Upper lobe of left lung (tissue), 6 donors: ENCODE measurements around the gene GLYAT. TPM values are rescaled to one million over a fixed set of nuclear protein-coding genes. Genes with fewer than 3 reads are reported as not detected.

ENCODE experiments used
- ATAC-seq, 2 donors: fragments of 200-7000 bp; cut with Tn5 transposase; one replicate each; pipeline ENCODE4 v1.9.1; 2022; ENCODE audit warnings: mild to moderate bottlenecking in 2 of 2, moderate library complexity in 2 of 2; ENCODE audit not compliant: low FRiP score in 2 of 2
- DNase-seq, 2 donors: peaks; one replicate each; pipeline ENCODE4 v3.0.0-alpha.2; 2019 to 2020
- H3K27ac ChIP-seq, 4 donors: fragments of 200-600 bp; sonication (generic); one replicate each; pipeline ENCODE4 v1.5.1; 2016 to 2019
- H3K27me3 ChIP-seq, 4 donors: fragments of 200-600 bp; sonication (generic); one replicate each; pipeline ENCODE4 v1.5.1; 2017 to 2019
- H3K36me3 ChIP-seq, 4 donors: fragments of 200-600 bp; sonication (generic); one replicate each; pipeline ENCODE4 v1.5.1; 2016 to 2019
- H3K4me1 ChIP-seq, 4 donors: fragments of 200-600 bp; sonication (generic); one replicate each; pipeline ENCODE4 v1.5.1; 2018 to 2019
- H3K4me3 ChIP-seq, 4 donors: fragments of 200-600 bp; sonication (generic); one replicate each; pipeline ENCODE4 v1.5.1; 2017 to 2019; ENCODE audit warnings: mild to moderate bottlenecking in 2 of 4, moderate library complexity in 1 of 4
- H3K9me3 ChIP-seq, 4 donors: fragments of 200-600 bp; sonication (generic); one replicate each; pipeline ENCODE4 v1.5.1; 2018 to 2019
- CTCF ChIP-seq, 6 experiments: fragments of 450-650 bp in 4 of 6; fragments of 200-600 bp in 2 of 6; sonication (generic) in 2 of 6; IDR thresholded peaks; one replicate each; pipeline ENCODE4 v1.5.1; 2016 to 2019; ENCODE audit warnings: antibody characterized with exemption in 6 of 6
- EP300 ChIP-seq, 4 donors: sonication (generic); formaldehyde crosslinking; IDR thresholded peaks; one replicate each; pipeline ENCODE4 v1.5.1; 2017; ENCODE audit warnings: antibody characterized with exemption in 4 of 4, control low read depth in 2 of 4
- POLR2A ChIP-seq, 4 donors: fragments of 450-650 bp; IDR thresholded peaks; one replicate each; pipeline ENCODE4 v1.5.1; 2016 to 2017; ENCODE audit warnings: antibody characterized with exemption in 4 of 4, mild to moderate bottlenecking in 2 of 4
- POLR2AphosphoS5 ChIP-seq, 2 donors: sonication (generic); formaldehyde crosslinking; IDR thresholded peaks; one replicate each; pipeline ENCODE4 v1.5.1; 2017; ENCODE audit warnings: antibody characterized with exemption in 2 of 2
- WGBS, 2 donors: methylation state at CpG; one replicate each; pipeline ENCODE4 v1.1.5; 2017 to 2018; 5-methylcytosine and 5-hydroxymethylcytosine counted together
- total RNA-seq, 6 donors: library from RNA; depleted of rRNA in 4 of 6; stranded (reverse); fragments of >200 nt in 4 of 6; gene quantifications; one replicate each; pipeline versions ENCODE4 v1.1.0 to v1.2.1, GENCODE V29; 2016 to 2021
- donor health status: DM: no; HTN: no; CAD: no; lungs with moderate emphysema.
- donor health status: DM: no; HTN: yes; CAD: no; lungs with severe emphysema.

GLYAT gene
- total RNA-seq, 6 donors from 2014 or later, result not detected

- Histone ChIP-seq H3K4me3 (no peak overlapping the region), H3K9me3 (no peaks in the 10 kb centered on the region), H3K4me1 (peaks cover 0 to 10% (median 5%) of the 10 kb centered on the region in 4 donors), H3K36me3 (no peaks in the 10 kb centered on the region), H3K27ac (no peak overlapping the region), H3K27me3 (no peaks in the 10 kb centered on the region)
- no peak for DNase-seq
- ATAC-seq, result no peak
- 38% methylated on average over 2 of the region's 2 CpGs for WGBS, 2 donors
- TF ChIP-seq CTCF (IDR thresholded peaks at IDR 0.05) (no peak), POLR2A (IDR thresholded peaks at IDR 0.05) (no peak), POLR2AphosphoS5 (IDR thresholded peaks at IDR 0.05) (no peak), EP300 (IDR thresholded peaks at IDR 0.05) (no peak)
These were observed 4.9 kb downstream of the GLYAT start for GRCh38 chr11:58726737-58727414.

- no peaks in the 10 kb centered on the region for H3K36me3 ChIP-seq
- no peak for TF ChIP-seq POLR2AphosphoS5 (IDR thresholded peaks at IDR 0.05)
- no peak for TF ChIP-seq EP300 (IDR thresholded peaks at IDR 0.05)
- TF ChIP-seq CTCF (IDR thresholded peaks at IDR 0.05), result no peak
- TF ChIP-seq POLR2A (IDR thresholded peaks at IDR 0.05), result no peak
- H3K4me3 ChIP-seq, result no peak overlapping the region
- no peaks in the 10 kb centered on the region for H3K9me3 ChIP-seq
- H3K27me3 ChIP-seq, result no peaks in the 10 kb centered on the region
- no peaks in the 10 kb centered on the region for H3K4me1 ChIP-seq
- no peak overlapping the region for H3K27ac ChIP-seq
- ATAC-seq, result no peak
- DNase-seq, result no peak
- 61% methylated on average over 2 of the region's 2 CpGs for whole genome bisulfite sequencing, 2 donors
These were observed 12.2 kb downstream of the GLYAT start for GRCh38 chr11:58719406-58720117.

GRCh38 chr11:58712531-58712930, 19.2 kb downstream of the GLYAT start:
- Histone ChIP-seq H3K4me3 (no peak overlapping the region), H3K36me3 (no peaks in the 10 kb centered on the region), H3K27ac (no peak overlapping the region), H3K27me3 (no peaks in the 10 kb centered on the region), H3K4me1 (no peaks in the 10 kb centered on the region), H3K9me3 (no peaks in the 10 kb centered on the region)
- DNase-seq (no peak), ATAC-seq (no peak)
- 23 to 33% methylated on average over 1 of the region's 1 CpG for WGBS, 2 donors
- no peak for TF ChIP-seq EP300 (IDR thresholded peaks at IDR 0.05)
- no peak for TF ChIP-seq POLR2A (IDR thresholded peaks at IDR 0.05)
- TF ChIP-seq CTCF (IDR thresholded peaks at IDR 0.05), result no peak
- TF ChIP-seq POLR2AphosphoS5 (IDR thresholded peaks at IDR 0.05), result no peak

GRCh38 chr11:58711832-58712231, 19.9 kb downstream of the GLYAT start:
- no peaks in the 10 kb centered on the region for H3K36me3 ChIP-seq
- no peak for DNase-seq
- WGBS, 2 donors, result 75 to 89% methylated on average over 2 of the region's 2 CpGs
- ATAC-seq, result no peak
- H3K4me1 ChIP-seq, result no peaks in the 10 kb centered on the region
- no peaks in the 10 kb centered on the region for H3K9me3 ChIP-seq
- no peak for TF ChIP-seq EP300 (IDR thresholded peaks at IDR 0.05)
- no peak for TF ChIP-seq POLR2AphosphoS5 (IDR thresholded peaks at IDR 0.05)
- TF ChIP-seq POLR2A (IDR thresholded peaks at IDR 0.05), result no peak
- TF ChIP-seq CTCF (IDR thresholded peaks at IDR 0.05), result no peak
- no peaks in the 10 kb centered on the region for H3K27me3 ChIP-seq
- H3K27ac ChIP-seq, result no peak overlapping the region
- no peak overlapping the region for H3K4me3 ChIP-seq
